WTC11 (cell line): ENCODE measurements around the gene PNPO. TPM values are rescaled to one million over a fixed set of nuclear protein-coding genes. Genes with fewer than 3 reads are reported as not detected.

Experiments used
- ATAC-seq: fragments of 200-7000 bp; cut with Tn5 transposase; 2 replicates; pipeline ENCODE4 v1.10.0; 2021; ENCODE audit warnings: mild to moderate bottlenecking, moderate library complexity
- CTCF ChIA-PET: fragments of 300-600 bp; sonication (Branson Sonifier 250); formaldehyde crosslinking; loops from one replicate; lab custom pipeline; 2021; ENCODE audit warnings: antibody characterized with exemption; lab: Charles Lee
- POLR2A ChIA-PET: fragments of 350-600 bp; sonication (Branson Sonifier 250); formaldehyde crosslinking; loops from one replicate; lab custom pipeline; 2021; ENCODE audit warnings: antibody characterized with exemption; lab: Charles Lee
- DNase-seq: peaks from one replicate; pipeline ENCODE4 v3.0.0; 2021; ENCODE audit warnings: low spot score
- H3K27ac Mint-ChIP-seq: 2 replicates; pipeline ENCODE4 v1.8.0; 2021; ENCODE audit warnings: mixed read lengths
- H3K27me3 Mint-ChIP-seq: 2 replicates; pipeline ENCODE4 v1.8.0; 2021; ENCODE audit warnings: low read depth, mild to moderate bottlenecking, moderate library complexity, mixed read lengths
- H3K36me3 Mint-ChIP-seq: 2 replicates; pipeline ENCODE4 v1.8.0; 2021; ENCODE audit warnings: mixed read lengths
- H3K4me1 Mint-ChIP-seq: 2 replicates; pipeline ENCODE4 v1.8.0; 2022; ENCODE audit warnings: mixed read lengths
- H3K4me3 Mint-ChIP-seq: 2 replicates; pipeline ENCODE4 v1.8.0; 2021; ENCODE audit warnings: mild to moderate bottlenecking, moderate library complexity, mixed read lengths
- H3K9me3 Mint-ChIP-seq: 2 replicates; pipeline ENCODE4 v1.8.0; 2021; ENCODE audit warnings: mixed read lengths
- ATF2 ChIP-seq: sonication (generic); formaldehyde crosslinking; IDR thresholded peaks from 2 replicates; pipeline ENCODE4 v1.8.1; 2022; ENCODE audit warnings: low read depth, missing genetic modification reagents, borderline replicate concordance
- CDX4 ChIP-seq: fragments of 250-450 bp; sonication (Bioruptor Pico); IDR thresholded peaks from 2 replicates; pipeline ENCODE4 v1.9.0; 2021; ENCODE audit warnings: moderate library complexity, mild to moderate bottlenecking, inconsistent platforms, borderline replicate concordance
- CREM ChIP-seq: sonication (generic); formaldehyde crosslinking; IDR thresholded peaks from 2 replicates; pipeline ENCODE4 v1.8.1; 2022; ENCODE audit warnings: mild to moderate bottlenecking, missing genetic modification reagents, moderate library complexity
- ELF4 ChIP-seq: sonication (generic); formaldehyde crosslinking; IDR thresholded peaks from 2 replicates; pipeline ENCODE4 v1.8.1; 2022; ENCODE audit warnings: low read depth, mild to moderate bottlenecking, moderate library complexity, missing genetic modification reagents
- EMX1 ChIP-seq: fragments of 250-450 bp; sonication (Bioruptor Pico); IDR thresholded peaks from 2 replicates; pipeline ENCODE4 v1.8.0; 2021; ENCODE audit warnings: mild to moderate bottlenecking
- ESRRA ChIP-seq: sonication (generic); formaldehyde crosslinking; IDR thresholded peaks from 2 replicates; pipeline ENCODE4 v1.8.1; 2022; ENCODE audit warnings: mild to moderate bottlenecking, missing genetic modification reagents, borderline replicate concordance
- FOXJ3 ChIP-seq: sonication (generic); formaldehyde crosslinking; IDR thresholded peaks from 2 replicates; pipeline ENCODE4 v1.9.0; 2021; ENCODE audit warnings: missing genetic modification reagents, mild to moderate bottlenecking, borderline replicate concordance
- FOXP1 ChIP-seq: sonication (generic); formaldehyde crosslinking; IDR thresholded peaks from 2 replicates; pipeline ENCODE4 v1.8.0; 2022; ENCODE audit warnings: missing genetic modification reagents, mild to moderate bottlenecking, moderate library complexity, borderline replicate concordance
- IRF1 ChIP-seq: sonication (generic); formaldehyde crosslinking; IDR thresholded peaks from 2 replicates; pipeline ENCODE4 v1.8.0; 2023; ENCODE audit warnings: missing genetic modification reagents
- MAX ChIP-seq: sonication (generic); formaldehyde crosslinking; IDR thresholded peaks from 2 replicates; pipeline ENCODE4 v1.8.0; 2022; ENCODE audit warnings: mild to moderate bottlenecking, missing genetic modification reagents
- MYBL2 ChIP-seq: sonication (generic); formaldehyde crosslinking; IDR thresholded peaks from 2 replicates; pipeline ENCODE4 v1.8.1; 2023; ENCODE audit warnings: mild to moderate bottlenecking, moderate library complexity, missing genetic modification reagents
- NFATC4 ChIP-seq: fragments of 250-450 bp; sonication (Bioruptor Pico); IDR thresholded peaks from 2 replicates; pipeline ENCODE4 v1.9.0; 2021; ENCODE audit warnings: mild to moderate bottlenecking
- NFYB ChIP-seq: sonication (generic); formaldehyde crosslinking; conservative IDR thresholded peaks from 2 replicates; pipeline ENCODE4 v1.8.0; 2022; ENCODE audit warnings: low read depth, missing genetic modification reagents
- OVOL2 ChIP-seq: fragments of 250-450 bp; sonication (Bioruptor Pico); IDR thresholded peaks from 2 replicates; pipeline ENCODE4 v1.9.0; 2021; ENCODE audit warnings: mild to moderate bottlenecking, borderline replicate concordance
- PRRX2 ChIP-seq: fragments of 250-450 bp; sonication (Bioruptor Pico); IDR thresholded peaks from 2 replicates; pipeline ENCODE4 v1.8.0; 2021; ENCODE audit warnings: mild to moderate bottlenecking
- SMAD3 ChIP-seq: sonication (generic); formaldehyde crosslinking; IDR thresholded peaks from 2 replicates; pipeline ENCODE4 v1.8.0; 2022; ENCODE audit warnings: missing genetic modification reagents, mild to moderate bottlenecking, borderline replicate concordance
- SP1 ChIP-seq: sonication (generic); formaldehyde crosslinking; conservative IDR thresholded peaks from 2 replicates; pipeline ENCODE4 v1.8.1; 2022; ENCODE audit warnings: missing genetic modification reagents
- TEAD1 ChIP-seq: sonication (generic); formaldehyde crosslinking; IDR thresholded peaks from 2 replicates; pipeline ENCODE4 v1.8.0; 2022; ENCODE audit warnings: mild to moderate bottlenecking, missing genetic modification reagents
- ZNF121 ChIP-seq: sonication (generic); formaldehyde crosslinking; IDR thresholded peaks from 2 replicates; pipeline ENCODE4 v1.8.0; 2023; ENCODE audit warnings: missing genetic modification reagents
- ZNF232 ChIP-seq: sonication (generic); formaldehyde crosslinking; IDR thresholded peaks from 2 replicates; pipeline ENCODE4 v1.8.0; 2022; ENCODE audit warnings: mild to moderate bottlenecking, missing genetic modification reagents
- ZNF512 ChIP-seq: sonication (generic); formaldehyde crosslinking; IDR thresholded peaks from 2 replicates; pipeline ENCODE4 v1.8.1; 2022; ENCODE audit warnings: missing genetic modification reagents, borderline replicate concordance
- ZNF671 ChIP-seq: fragments of 250-450 bp; sonication (Bioruptor Pico); IDR thresholded peaks from 2 replicates; pipeline ENCODE4 v1.8.0; 2021; ENCODE audit warnings: mild to moderate bottlenecking
- ZSCAN18 ChIP-seq: fragments of 250-450 bp; sonication (Bioruptor Pico); IDR thresholded peaks from 2 replicates; pipeline ENCODE4 v2.1.2; 2022; ENCODE audit warnings: mild to moderate bottlenecking, moderate library complexity
- total RNA-seq: library from RNA; stranded (reverse); gene quantifications from 3 replicates; pipeline ENCODE4 v1.2.3, GENCODE V29; 2021
- TF ChIP-seq, protein P1 (sequence below): sonication (generic); formaldehyde crosslinking; IDR thresholded peaks from 2 replicates; pipeline ENCODE4 v1.8.1; 2022; ENCODE audit warnings: mild to moderate bottlenecking, missing genetic modification reagents, moderate library complexity, borderline replicate concordance
- TF ChIP-seq, protein P2 (sequence below): sonication (generic); formaldehyde crosslinking; IDR thresholded peaks from 2 replicates; pipeline ENCODE4 v1.8.1; 2023; ENCODE audit warnings: mild to moderate bottlenecking, missing genetic modification reagents
- TF ChIP-seq, protein P3 (sequence below): sonication (generic); formaldehyde crosslinking; IDR thresholded peaks from 2 replicates; pipeline ENCODE4 v1.8.1; 2023; ENCODE audit warnings: mild to moderate bottlenecking, moderate library complexity, missing genetic modification reagents

Gene PNPO
- total RNA-seq, 1 experiment from 2014 or later, result 12.2 TPM

- no peak for TF ChIP-seq ATF2 (CRISPR knock-in tag)
- TF ChIP-seq PRRX2, result no peak
- no peak for TF ChIP-seq ZSCAN18 (CRISPR knock-in tag)
- TF ChIP-seq ZNF671, result no peak
- TF ChIP-seq SMAD3 (CRISPR knock-in tag), result no peak
- TF ChIP-seq IRF1, result no peak
These were observed 45.1 kb downstream of the PNPO start (continued) for GRCh38 chr17:47986520-47986919.

GRCh38 chr17:47987240-47987835 lies 46.0 kb downstream of the PNPO start:
- Mint-ChIP-seq H3K4me1 (peaks cover 42% of the 10 kb centered on the region), H3K27me3 (no peaks in the 10 kb centered on the region)
- CTCF ChIA-PET, result interaction anchor here (0.7 to 2.6 kb wide), 11 partner anchors 9 to 140 kb away, joined by 3 to 20 read pairs (median 8); partner anchors contain the start of genes CDK5RAP3 and SP2
- TF ChIP-seq CDX4 (CRISPR knock-in tag), result no peak
- no peak for TF ChIP-seq SP1
- TF ChIP-seq NFYB, result no peak
- no peak for TF ChIP-seq CREM (CRISPR knock-in tag)
- TF ChIP-seq MYBL2 (CRISPR knock-in tag), result no peak
- TF ChIP-seq, protein P1, sequence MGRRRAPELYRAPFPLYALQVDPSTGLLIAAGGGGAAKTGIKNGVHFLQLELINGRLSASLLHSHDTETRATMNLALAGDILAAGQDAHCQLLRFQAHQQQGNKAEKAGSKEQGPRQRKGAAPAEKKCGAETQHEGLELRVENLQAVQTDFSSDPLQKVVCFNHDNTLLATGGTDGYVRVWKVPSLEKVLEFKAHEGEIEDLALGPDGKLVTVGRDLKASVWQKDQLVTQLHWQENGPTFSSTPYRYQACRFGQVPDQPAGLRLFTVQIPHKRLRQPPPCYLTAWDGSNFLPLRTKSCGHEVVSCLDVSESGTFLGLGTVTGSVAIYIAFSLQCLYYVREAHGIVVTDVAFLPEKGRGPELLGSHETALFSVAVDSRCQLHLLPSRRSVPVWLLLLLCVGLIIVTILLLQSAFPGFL (CRISPR knock-in tag), result no peak
- no peak for TF ChIP-seq FOXJ3 (CRISPR knock-in tag)
- TF ChIP-seq TEAD1 (CRISPR knock-in tag), result no peak
- TF ChIP-seq, protein P2, sequence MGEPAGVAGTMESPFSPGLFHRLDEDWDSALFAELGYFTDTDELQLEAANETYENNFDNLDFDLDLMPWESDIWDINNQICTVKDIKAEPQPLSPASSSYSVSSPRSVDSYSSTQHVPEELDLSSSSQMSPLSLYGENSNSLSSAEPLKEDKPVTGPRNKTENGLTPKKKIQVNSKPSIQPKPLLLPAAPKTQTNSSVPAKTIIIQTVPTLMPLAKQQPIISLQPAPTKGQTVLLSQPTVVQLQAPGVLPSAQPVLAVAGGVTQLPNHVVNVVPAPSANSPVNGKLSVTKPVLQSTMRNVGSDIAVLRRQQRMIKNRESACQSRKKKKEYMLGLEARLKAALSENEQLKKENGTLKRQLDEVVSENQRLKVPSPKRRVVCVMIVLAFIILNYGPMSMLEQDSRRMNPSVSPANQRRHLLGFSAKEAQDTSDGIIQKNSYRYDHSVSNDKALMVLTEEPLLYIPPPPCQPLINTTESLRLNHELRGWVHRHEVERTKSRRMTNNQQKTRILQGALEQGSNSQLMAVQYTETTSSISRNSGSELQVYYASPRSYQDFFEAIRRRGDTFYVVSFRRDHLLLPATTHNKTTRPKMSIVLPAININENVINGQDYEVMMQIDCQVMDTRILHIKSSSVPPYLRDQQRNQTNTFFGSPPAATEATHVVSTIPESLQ (CRISPR knock-in tag), result no peak
- no peak for TF ChIP-seq OVOL2 (CRISPR knock-in tag)
- TF ChIP-seq, protein P3, sequence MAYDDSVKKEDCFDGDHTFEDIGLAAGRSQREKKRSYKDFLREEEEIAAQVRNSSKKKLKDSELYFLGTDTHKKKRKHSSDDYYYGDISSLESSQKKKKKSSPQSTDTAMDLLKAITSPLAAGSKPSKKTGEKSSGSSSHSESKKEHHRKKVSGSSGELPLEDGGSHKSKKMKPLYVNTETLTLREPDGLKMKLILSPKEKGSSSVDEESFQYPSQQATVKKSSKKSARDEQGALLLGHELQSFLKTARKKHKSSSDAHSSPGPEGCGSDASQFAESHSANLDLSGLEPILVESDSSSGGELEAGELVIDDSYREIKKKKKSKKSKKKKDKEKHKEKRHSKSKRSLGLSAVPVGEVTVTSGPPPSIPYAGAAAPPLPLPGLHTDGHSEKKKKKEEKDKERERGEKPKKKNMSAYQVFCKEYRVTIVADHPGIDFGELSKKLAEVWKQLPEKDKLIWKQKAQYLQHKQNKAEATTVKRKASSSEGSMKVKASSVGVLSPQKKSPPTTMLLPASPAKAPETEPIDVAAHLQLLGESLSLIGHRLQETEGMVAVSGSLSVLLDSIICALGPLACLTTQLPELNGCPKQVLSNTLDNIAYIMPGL, result no peak
- no peak for TF ChIP-seq ZNF512
- no peak for TF ChIP-seq ESRRA (CRISPR knock-in tag)
- TF ChIP-seq EMX1 (CRISPR knock-in tag), result no peak
- TF ChIP-seq NFATC4, result no peak
- TF ChIP-seq ZNF121, result no peak
- no peak for TF ChIP-seq FOXP1
- TF ChIP-seq ZNF232 (CRISPR knock-in tag), result no peak
- no peak for TF ChIP-seq ELF4 (CRISPR knock-in tag)
- TF ChIP-seq MAX, result no peak
- TF ChIP-seq, all 79 proteins: peak for 0
- ATAC-seq (peak; percentile 38), DNase-seq (peak; percentile 40)
- H3K9me3 Mint-ChIP-seq, result no peaks in the 10 kb centered on the region
- no peaks in the 10 kb centered on the region for H3K36me3 Mint-ChIP-seq
- POLR2A ChIA-PET, result interaction anchor here (0.9 kb wide), 1 partner anchor 8 kb away, joined by 3 read pairs; no protein-coding TSS in a partner anchor
- no peak overlapping the region for H3K27ac Mint-ChIP-seq
- no peak overlapping the region for H3K4me3 Mint-ChIP-seq
